A549 (cell line): ENCODE data around the gene ZMYND8.

Source experiments
- EHMT2 ChIP-seq: fragments of 200-600 bp; sonication (generic); IDR thresholded peaks from 2 replicates; pipeline ENCODE4 v1.6.1; 2016; ENCODE audit warnings: antibody characterized with exemption, low read depth, mild to moderate bottlenecking, moderate library complexity
- NPAS2 ChIP-seq: fragments of 250-450 bp; sonication (Bioruptor Pico); IDR thresholded peaks from 2 replicates; pipeline ENCODE4 v1.8.0; 2022; ENCODE audit warnings: mild to moderate bottlenecking, moderate library complexity, borderline replicate concordance
- RAD21 ChIP-seq, 2 experiments: fragments of >200 bp in 1 of 2; sonication (Bioruptor Twin) in 1 of 2; formaldehyde crosslinking in 1 of 2; IDR thresholded peaks in 1 of 2; conservative IDR thresholded peaks in 1 of 2; 2 replicates in 1 of 2; 3 replicates in 1 of 2; pipeline ENCODE4 v1.6.1; 2012 to 2018; ENCODE audit warnings: inconsistent platforms in 1 of 2
- TF ChIP-seq, protein P1 (sequence below): fragments of >200 bp; sonication (Bioruptor Twin); formaldehyde crosslinking; IDR thresholded peaks from 3 replicates; pipeline ENCODE4 v1.5.1; 2016

DNA sequence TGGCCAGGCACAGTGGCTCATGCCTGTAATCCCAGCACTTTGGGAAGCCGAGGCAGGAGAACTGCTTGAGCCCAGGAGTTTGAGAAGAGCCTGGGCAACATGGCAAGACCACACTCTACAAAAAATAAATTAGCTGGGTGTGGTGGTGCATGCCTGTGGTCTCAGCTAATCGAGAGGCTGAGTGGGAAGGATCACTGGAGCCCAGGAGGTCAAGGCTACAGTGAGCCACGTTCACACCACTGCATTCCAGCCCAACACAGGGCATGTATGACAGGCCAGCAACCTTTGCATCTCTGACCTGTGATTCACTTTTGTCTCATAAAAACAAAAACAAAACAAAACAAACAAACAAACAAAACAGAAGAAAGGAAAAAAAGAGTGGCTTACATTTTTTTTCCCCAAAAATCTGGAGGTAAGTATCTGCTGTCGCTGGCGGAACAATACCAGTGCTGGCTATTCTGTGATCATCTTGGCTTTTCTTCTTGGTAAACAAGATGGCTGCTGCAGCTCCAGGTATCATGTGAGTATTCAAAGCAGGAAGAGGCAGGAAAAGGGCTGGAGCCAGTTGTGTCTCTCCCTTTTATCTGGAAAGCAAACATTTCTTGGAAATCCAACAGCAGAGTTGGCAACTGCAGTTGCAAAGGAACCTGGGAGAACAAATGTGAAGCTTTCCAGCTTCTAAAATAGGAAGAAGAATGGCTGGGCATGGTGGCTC is 40.4 kb upstream of the ZMYND8 start:
- no peak for TF ChIP-seq NPAS2 (CRISPR knock-in tag)
- TF ChIP-seq, protein P1, sequence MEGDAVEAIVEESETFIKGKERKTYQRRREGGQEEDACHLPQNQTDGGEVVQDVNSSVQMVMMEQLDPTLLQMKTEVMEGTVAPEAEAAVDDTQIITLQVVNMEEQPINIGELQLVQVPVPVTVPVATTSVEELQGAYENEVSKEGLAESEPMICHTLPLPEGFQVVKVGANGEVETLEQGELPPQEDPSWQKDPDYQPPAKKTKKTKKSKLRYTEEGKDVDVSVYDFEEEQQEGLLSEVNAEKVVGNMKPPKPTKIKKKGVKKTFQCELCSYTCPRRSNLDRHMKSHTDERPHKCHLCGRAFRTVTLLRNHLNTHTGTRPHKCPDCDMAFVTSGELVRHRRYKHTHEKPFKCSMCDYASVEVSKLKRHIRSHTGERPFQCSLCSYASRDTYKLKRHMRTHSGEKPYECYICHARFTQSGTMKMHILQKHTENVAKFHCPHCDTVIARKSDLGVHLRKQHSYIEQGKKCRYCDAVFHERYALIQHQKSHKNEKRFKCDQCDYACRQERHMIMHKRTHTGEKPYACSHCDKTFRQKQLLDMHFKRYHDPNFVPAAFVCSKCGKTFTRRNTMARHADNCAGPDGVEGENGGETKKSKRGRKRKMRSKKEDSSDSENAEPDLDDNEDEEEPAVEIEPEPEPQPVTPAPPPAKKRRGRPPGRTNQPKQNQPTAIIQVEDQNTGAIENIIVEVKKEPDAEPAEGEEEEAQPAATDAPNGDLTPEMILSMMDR, result no peak
- no peak for TF ChIP-seq RAD21 (conservative IDR thresholded peaks at IDR 0.05 in 1 of 2, IDR thresholded peaks at IDR 0.05 in 1 of 2)
- no peak for TF ChIP-seq EHMT2
